GM20000 (cell line): ENCODE data around the gene STIM2.
"Not testable (repeated sequence)": the region's sequence is repeated elsewhere in the genome, so short reads cannot be mapped to it uniquely, and the experiment has no call there.

ENCODE experiments used
- DNase-seq: peaks from one replicate; pipeline ENCODE4 v3.0.0; 2012; ENCODE audit warnings: low spot score
- TF ChIP-seq, protein P1 (sequence below): IDR thresholded peaks from 2 replicates; pipeline ENCODE4 v1.5.1; 2012; ENCODE audit warnings: mild to moderate bottlenecking, control low read depth; ENCODE audit errors: extremely low read depth, missing control alignments

STIM2 gene

DNA sequence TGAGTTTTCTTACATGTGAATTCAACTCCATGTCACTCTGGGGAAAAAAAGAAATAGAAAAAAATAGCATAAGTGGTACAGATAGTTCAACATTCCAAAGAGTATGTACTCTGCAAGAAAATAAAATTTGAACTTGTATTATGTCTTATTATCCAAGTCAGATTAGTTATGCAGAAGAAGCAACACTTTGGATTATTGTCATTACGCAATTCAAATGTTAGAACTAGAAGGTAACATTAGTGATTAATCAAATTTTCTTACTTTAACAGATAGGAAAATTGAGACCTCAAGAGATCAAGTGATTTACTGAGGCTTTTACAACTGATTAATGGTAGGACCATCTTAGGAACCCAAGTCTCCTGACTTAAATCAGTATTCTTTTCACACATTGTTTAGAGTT is 159.1 kb downstream of the STIM2 start:
- no peak for DNase-seq
- TF ChIP-seq, protein P1, sequence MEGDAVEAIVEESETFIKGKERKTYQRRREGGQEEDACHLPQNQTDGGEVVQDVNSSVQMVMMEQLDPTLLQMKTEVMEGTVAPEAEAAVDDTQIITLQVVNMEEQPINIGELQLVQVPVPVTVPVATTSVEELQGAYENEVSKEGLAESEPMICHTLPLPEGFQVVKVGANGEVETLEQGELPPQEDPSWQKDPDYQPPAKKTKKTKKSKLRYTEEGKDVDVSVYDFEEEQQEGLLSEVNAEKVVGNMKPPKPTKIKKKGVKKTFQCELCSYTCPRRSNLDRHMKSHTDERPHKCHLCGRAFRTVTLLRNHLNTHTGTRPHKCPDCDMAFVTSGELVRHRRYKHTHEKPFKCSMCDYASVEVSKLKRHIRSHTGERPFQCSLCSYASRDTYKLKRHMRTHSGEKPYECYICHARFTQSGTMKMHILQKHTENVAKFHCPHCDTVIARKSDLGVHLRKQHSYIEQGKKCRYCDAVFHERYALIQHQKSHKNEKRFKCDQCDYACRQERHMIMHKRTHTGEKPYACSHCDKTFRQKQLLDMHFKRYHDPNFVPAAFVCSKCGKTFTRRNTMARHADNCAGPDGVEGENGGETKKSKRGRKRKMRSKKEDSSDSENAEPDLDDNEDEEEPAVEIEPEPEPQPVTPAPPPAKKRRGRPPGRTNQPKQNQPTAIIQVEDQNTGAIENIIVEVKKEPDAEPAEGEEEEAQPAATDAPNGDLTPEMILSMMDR: no peak

DNA sequence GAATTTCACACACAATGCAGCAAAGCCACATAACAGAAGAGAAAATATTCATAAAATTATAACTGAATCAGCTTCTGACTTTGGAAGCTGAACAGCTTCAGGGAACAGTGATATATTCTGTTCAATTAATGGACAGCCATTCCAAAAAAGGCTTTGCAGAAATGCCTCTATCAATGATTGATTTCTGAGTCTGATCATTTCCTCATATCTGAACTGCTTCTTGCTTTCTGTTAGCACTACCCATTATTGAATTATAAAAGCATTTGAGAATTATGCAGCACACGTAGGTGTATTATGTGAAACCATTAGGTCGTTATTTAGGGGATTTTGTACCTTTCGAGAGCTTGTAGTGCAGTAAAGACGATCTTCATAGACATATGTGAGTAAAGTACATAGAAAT is 159.6 kb downstream of the STIM2 start:
- TF ChIP-seq, protein P1: no peak
- no peak for DNase-seq

DNA sequence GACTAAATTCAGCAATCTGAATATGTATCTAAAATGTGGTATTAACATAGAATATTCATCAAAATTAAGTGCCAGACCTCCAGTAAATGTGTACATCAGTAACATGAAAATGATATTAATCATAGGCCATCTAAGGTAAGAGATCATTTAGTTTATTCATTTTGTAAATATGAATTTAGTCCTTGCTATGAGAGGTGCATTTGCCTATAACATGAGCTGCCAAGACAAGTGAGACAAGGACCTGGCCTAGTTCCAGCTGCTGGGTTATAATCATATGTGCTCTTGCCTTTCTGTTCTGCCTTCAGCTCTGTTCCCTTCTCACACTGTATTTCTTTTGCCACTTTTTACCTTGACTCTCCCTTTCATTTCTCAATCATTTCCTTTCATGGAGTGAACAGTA is 160.0 kb downstream of the STIM2 start:
- no peak for DNase-seq
- TF ChIP-seq, protein P1: no peak

DNA sequence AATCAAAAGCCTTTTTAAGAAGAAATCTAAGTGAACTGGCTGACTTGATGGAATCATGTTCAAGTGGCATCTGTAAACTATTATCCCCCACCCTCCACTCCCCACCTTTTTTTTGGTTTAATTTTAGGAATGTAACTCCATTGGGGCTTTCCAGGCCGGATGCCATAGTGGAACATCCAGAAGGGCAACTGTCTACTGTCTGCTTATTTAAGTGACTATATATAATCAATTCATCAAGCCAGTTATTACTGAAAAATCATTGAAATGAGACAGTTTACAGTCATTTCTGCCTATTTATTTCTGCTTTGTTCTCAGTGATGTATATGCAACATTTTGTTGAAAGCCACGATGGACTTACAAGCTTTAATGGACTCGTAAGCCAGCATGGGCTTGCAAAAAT is 162.3 kb downstream of the STIM2 start:
- TF ChIP-seq, protein P1: no peak

DNA sequence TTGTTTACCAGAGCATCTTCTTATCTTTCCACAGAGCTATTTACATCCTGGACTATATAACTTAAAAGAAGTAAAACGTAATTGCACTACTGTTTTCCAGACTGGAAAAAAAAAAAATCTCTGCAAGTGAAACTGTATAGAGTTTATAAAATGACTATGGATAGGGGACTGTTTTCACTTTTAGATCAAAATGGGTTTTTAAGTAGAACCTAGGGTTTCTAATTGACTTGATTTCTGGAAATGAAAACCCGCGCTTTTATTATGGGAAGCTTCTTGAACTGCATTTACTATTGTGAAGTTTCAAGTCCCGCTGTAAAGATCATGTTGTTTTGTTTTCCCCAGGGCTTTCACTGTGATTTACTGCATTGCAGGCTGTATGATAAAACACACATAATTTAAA is 162.7 kb downstream of the STIM2 start:
- no peak for DNase-seq
- TF ChIP-seq, protein P1: no peak

More for the DNA sequence above, 162.3 kb downstream of the STIM2 start:
- no peak for DNase-seq

DNA sequence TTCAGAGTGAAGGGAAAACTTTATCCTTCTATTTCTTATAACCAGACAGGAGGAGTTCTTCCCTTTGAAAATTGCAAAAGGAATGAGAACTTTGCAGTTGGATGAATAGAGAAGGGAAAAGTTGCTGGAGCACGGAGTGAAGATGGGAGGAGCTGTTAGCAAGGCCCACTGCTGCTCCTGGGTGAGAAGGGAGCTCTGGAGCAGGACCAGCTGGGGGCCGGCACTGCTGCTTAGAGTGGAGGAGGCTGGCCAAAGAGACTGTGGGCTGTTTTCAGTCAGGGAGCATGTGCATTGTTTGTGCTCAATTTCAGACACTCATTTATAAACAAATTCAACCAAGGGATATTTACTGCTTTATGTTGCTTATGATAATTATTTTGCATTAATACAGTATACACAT is 164.2 kb downstream of the STIM2 start:
- TF ChIP-seq, protein P1: no peak
- DNase-seq: no peak

DNA sequence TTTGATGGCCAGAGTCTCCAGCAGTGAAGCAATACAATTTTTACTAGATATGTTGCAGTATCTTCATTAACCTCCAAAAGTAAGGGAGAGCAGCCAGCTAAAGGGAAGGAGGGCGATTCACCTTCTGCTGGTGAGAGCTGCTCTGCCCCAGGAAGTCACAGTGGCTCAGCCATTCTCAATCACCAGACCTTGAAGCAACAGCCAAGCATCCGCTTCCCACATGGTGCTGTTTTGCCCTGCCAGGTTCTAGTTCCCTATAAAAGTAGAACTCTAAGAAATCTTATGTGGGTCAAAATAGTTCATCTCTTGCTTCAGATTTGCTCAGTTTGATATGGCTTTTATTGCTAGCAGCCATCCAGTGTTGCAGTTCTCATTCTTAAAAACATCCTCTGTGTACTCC is 166.8 kb downstream of the STIM2 start:
- TF ChIP-seq, protein P1: no peak

DNA sequence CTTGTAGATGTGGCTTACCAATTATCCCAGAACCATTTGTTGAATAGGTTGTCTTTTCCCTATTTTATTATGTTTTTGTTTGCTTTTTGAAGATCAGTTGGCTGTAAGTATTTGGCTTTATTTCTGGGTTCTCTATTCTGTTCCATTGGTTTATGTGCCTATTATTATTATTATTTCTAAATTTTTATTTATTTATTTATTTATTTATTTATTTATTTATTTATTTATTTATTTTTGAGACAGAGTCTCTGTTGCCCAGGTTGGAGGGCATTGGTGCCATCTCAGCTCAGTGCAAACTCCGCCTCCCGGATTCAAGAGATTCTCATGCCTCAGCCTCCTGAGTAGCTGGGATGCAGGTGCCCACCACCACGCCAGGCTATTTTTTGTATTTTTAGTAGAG is 174.5 kb downstream of the STIM2 start:
- not testable (repeated sequence) for DNase-seq

More for the DNA sequence above, 166.8 kb downstream of the STIM2 start:
- no peak for DNase-seq
